Sigmoid colon (tissue), 3 donors: ENCODE results near the gene SLC25A34.

Experiments
- POLR2A ChIP-seq, 2 donors: fragments of 450-650 bp; IDR thresholded peaks; one replicate each; pipeline ENCODE4 v1.6.1; 2016; ENCODE audit warnings: antibody characterized with exemption in 2 of 2, mild to moderate bottlenecking in 2 of 2, moderate library complexity in 2 of 2
- TF ChIP-seq, protein P1 (sequence below), 4 experiments: fragments of 450-650 bp in 3 of 4; fragments of 200-600 bp in 1 of 4; IDR thresholded peaks; one replicate each; pipeline ENCODE4 v1.5.1; 2016 to 2019; ENCODE audit warnings: antibody characterized with exemption in 4 of 4, mild to moderate bottlenecking in 3 of 4, moderate library complexity in 2 of 4

- TF ChIP-seq, protein P1, sequence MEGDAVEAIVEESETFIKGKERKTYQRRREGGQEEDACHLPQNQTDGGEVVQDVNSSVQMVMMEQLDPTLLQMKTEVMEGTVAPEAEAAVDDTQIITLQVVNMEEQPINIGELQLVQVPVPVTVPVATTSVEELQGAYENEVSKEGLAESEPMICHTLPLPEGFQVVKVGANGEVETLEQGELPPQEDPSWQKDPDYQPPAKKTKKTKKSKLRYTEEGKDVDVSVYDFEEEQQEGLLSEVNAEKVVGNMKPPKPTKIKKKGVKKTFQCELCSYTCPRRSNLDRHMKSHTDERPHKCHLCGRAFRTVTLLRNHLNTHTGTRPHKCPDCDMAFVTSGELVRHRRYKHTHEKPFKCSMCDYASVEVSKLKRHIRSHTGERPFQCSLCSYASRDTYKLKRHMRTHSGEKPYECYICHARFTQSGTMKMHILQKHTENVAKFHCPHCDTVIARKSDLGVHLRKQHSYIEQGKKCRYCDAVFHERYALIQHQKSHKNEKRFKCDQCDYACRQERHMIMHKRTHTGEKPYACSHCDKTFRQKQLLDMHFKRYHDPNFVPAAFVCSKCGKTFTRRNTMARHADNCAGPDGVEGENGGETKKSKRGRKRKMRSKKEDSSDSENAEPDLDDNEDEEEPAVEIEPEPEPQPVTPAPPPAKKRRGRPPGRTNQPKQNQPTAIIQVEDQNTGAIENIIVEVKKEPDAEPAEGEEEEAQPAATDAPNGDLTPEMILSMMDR (IDR thresholded peaks at IDR 0.05), result no peak
- TF ChIP-seq POLR2A (IDR thresholded peaks at IDR 0.05), result no peak
Observed at GRCh38 chr1:15750924-15751323, 14.9 kb downstream of the SLC25A34 start.
